HepG2 (cell line): ENCODE measurements around the gene CCDC91. TPM values are rescaled to one million over a fixed set of nuclear protein-coding genes. Genes with fewer than 3 reads are reported as not detected.

Experiments used
- ATAC-seq: fragments of 200-7000 bp; cut with Tn5 transposase; 3 replicates; pipeline ENCODE4 v1.9.1; 2020; ENCODE audit warnings: mild to moderate bottlenecking, moderate library complexity
- BruUV-seq: library from RNA; stranded (reverse); fragments of 400-500 nt; replicated peaks from 2 replicates; lab custom pipeline; 2021; lab: Mats Ljungman, UMichigan
- CTCF ChIA-PET: fragments of 300-600 bp; formaldehyde crosslinking; extraction: SDS; loops from one replicate; lab custom pipeline; 2021; ENCODE audit warnings: low total read pairs, inconsistent platforms, low intra/inter-chr PET ratio; lab: Yijun Ruan, JAX
- POLR2A ChIA-PET: fragments of 350-600 bp; sonication (Branson Sonifier 250); formaldehyde crosslinking; loops from one replicate; lab custom pipeline; 2020; ENCODE audit warnings: antibody characterized with exemption, inconsistent platforms; lab: Yijun Ruan, JAX
- DNase-seq: peaks from one replicate; pipeline ENCODE4 v3.0.0-alpha.2; 2015; ENCODE audit warnings: low spot score
- FAIRE-seq: peaks from 3 replicates; lab custom pipeline; 2011; peaks lifted over from hg19 to GRCh38; lab: Jason Lieb, UNC
- H2AFZ ChIP-seq: one replicate; pipeline ENCODE4 v1.6.1; 2011; ENCODE audit warnings: low read length, inconsistent platforms
- H3K27ac ChIP-seq: fragments of 300-600 bp; 3 replicates; pipeline ENCODE4 v1.8.0; 2011; ENCODE audit warnings: mixed run types, mild to moderate bottlenecking, mixed read lengths, low read length, inconsistent platforms; ENCODE audit not compliant: insufficient read depth; ENCODE audit errors: extremely low read length
- H3K27me3 ChIP-seq, 2 experiments: fragments of 200-600 bp in 1 of 2; 2 replicates in 1 of 2; 3 replicates in 1 of 2; pipeline versions ENCODE4 v1.6.0 to v1.8.0; 2011; ENCODE audit warnings: low read length in 2 of 2, mild to moderate bottlenecking in 2 of 2, moderate library complexity in 2 of 2, inconsistent platforms in 1 of 2; ENCODE audit not compliant: insufficient read depth in 2 of 2, control insufficient read depth in 1 of 2
- H3K36me3 ChIP-seq, 2 experiments: fragments of 200-600 bp in 1 of 2; replicated peaks in 1 of 2; 2 replicates in 1 of 2; 3 replicates in 1 of 2; pipeline versions ENCODE4 v1.5.1 to v1.8.0; 2011; ENCODE audit warnings: low read length in 2 of 2, inconsistent platforms in 1 of 2; ENCODE audit not compliant: insufficient read depth in 2 of 2, control insufficient read depth in 1 of 2
- H3K4me1 ChIP-seq: 2 replicates; pipeline ENCODE4 v1.5.1; 2012; ENCODE audit warnings: low read length, inconsistent platforms; ENCODE audit not compliant: insufficient read depth
- H3K4me2 ChIP-seq: 2 replicates; pipeline ENCODE4 v1.6.0; 2011; ENCODE audit warnings: low read depth, low read length, inconsistent platforms
- H3K4me3 ChIP-seq, 3 experiments: fragments of 200-600 bp in 1 of 3; sonication (generic), shearing (Covaris generic) in 1 of 3; replicated peaks in 1 of 3; 2 replicates each; pipeline ENCODE4 v1.5.1; 2011 to 2016; ENCODE audit warnings: low read length in 3 of 3, inconsistent platforms in 2 of 3, low read depth in 2 of 3, mild to moderate bottlenecking in 2 of 3, control low read depth in 1 of 3, mixed read lengths in 1 of 3; ENCODE audit not compliant: insufficient read depth in 1 of 3
- H3K79me2 ChIP-seq: one replicate; pipeline ENCODE4 v1.6.1; 2011; ENCODE audit warnings: low read length, inconsistent platforms; ENCODE audit not compliant: insufficient read depth
- H3K9ac ChIP-seq: 2 replicates; pipeline ENCODE4 v1.6.0; 2011; ENCODE audit warnings: mild to moderate bottlenecking, low read depth, low read length, inconsistent platforms; ENCODE audit not compliant: insufficient read depth
- H3K9me3 ChIP-seq: 2 replicates; pipeline ENCODE4 v1.5.1; 2012; ENCODE audit warnings: mild to moderate bottlenecking, low read length
- H4K20me1 ChIP-seq: 2 replicates; pipeline ENCODE4 v1.6.0; 2011; ENCODE audit warnings: inconsistent platforms, mild to moderate bottlenecking, low read length, moderate library complexity; ENCODE audit not compliant: insufficient read depth
- E2F2 ChIP-seq: sonication (generic); formaldehyde crosslinking; IDR thresholded peaks from 2 replicates; pipeline ENCODE4 v1.4.0; 2020; ENCODE audit warnings: missing genetic modification reagents, borderline replicate concordance
- EHMT2 ChIP-seq: fragments of 200-600 bp; sonication (generic); IDR thresholded peaks from 2 replicates; pipeline ENCODE4 v1.7.0; 2017; ENCODE audit warnings: antibody characterized with exemption, low read depth, low read length, borderline replicate concordance
- ETV6 ChIP-seq: sonication (generic); formaldehyde crosslinking; conservative IDR thresholded peaks from 2 replicates; pipeline ENCODE4 v1.4.0; 2020; ENCODE audit warnings: missing genetic modification reagents
- HMG20A ChIP-seq: IDR thresholded peaks from 2 replicates; pipeline ENCODE4 v1.6.1; 2016; ENCODE audit warnings: borderline replicate concordance
- KLF16 ChIP-seq, 2 experiments: sonication (generic) in 1 of 2; formaldehyde crosslinking in 1 of 2; IDR thresholded peaks; 2 replicates each; pipeline versions ENCODE4 v1.6.1 to v1.8.0; 2016 to 2023; ENCODE audit warnings: missing genetic modification reagents in 2 of 2, missing compliant biosample characterization in 1 of 2
- LCORL ChIP-seq, 2 experiments: fragments of 450-650 bp in 1 of 2; sonication (generic) in 1 of 2; formaldehyde crosslinking in 1 of 2; IDR thresholded peaks; 2 replicates each; pipeline versions ENCODE4 v1.5.0 to v1.6.1; 2017 to 2020; ENCODE audit warnings: antibody characterized with exemption in 1 of 2, missing genetic modification reagents in 1 of 2
- MAFG ChIP-seq: sonication (generic); formaldehyde crosslinking; IDR thresholded peaks from 2 replicates; pipeline ENCODE4 v1.5.1; 2020; ENCODE audit warnings: mild to moderate bottlenecking, missing genetic modification reagents
- MLX ChIP-seq: IDR thresholded peaks from 2 replicates; pipeline ENCODE4 v1.6.1; 2016
- PLRG1 ChIP-seq: fragments of 450-650 bp; conservative IDR thresholded peaks from 2 replicates; pipeline ENCODE4 v1.6.1; 2016
- SRSF4 ChIP-seq: fragments of 200-400 bp; formaldehyde crosslinking; IDR thresholded peaks from one replicate; pipeline ENCODE4 v1.6.1; 2018; ENCODE audit warnings: mild to moderate bottlenecking, low read depth, low read length, moderate library complexity; ENCODE audit not compliant: poor library complexity, severe bottlenecking
- TBL1XR1 ChIP-seq: fragments of 150-350 bp; IDR thresholded peaks from 2 replicates; pipeline ENCODE4 v1.6.1; 2014; ENCODE audit warnings: borderline replicate concordance, low read length; ENCODE audit not compliant: partially characterized antibody
- TEF ChIP-seq: sonication (generic); formaldehyde crosslinking; IDR thresholded peaks from 2 replicates; pipeline ENCODE4 v1.5.0; 2020; ENCODE audit warnings: missing genetic modification reagents
- TSC22D2 ChIP-seq: sonication (generic); formaldehyde crosslinking; IDR thresholded peaks from 2 replicates; pipeline ENCODE4 v1.5.1; 2020; ENCODE audit warnings: missing genetic modification reagents, mild to moderate bottlenecking, borderline replicate concordance
- ZFP1 ChIP-seq: IDR thresholded peaks from 2 replicates; pipeline ENCODE4 v1.6.1; 2016
- ZFP36L1 ChIP-seq: sonication (generic); formaldehyde crosslinking; IDR thresholded peaks from 2 replicates; pipeline ENCODE4 v1.8.0; 2022; ENCODE audit warnings: mild to moderate bottlenecking, missing genetic modification reagents, moderate library complexity
- ZNF251 ChIP-seq: sonication (generic); formaldehyde crosslinking; IDR thresholded peaks from 2 replicates; pipeline ENCODE4 v1.9.0; 2021; ENCODE audit warnings: mild to moderate bottlenecking, missing genetic modification reagents
- ZNF639 ChIP-seq: conservative IDR thresholded peaks from 2 replicates; pipeline ENCODE4 v1.6.1; 2018; ENCODE audit warnings: missing genetic modification reagents
- WGBS: methylation state at CpG from one replicate; pipeline ENCODE4 v1.1.6; 2017; ENCODE audit warnings: low lambda C conversion rate; 5-methylcytosine and 5-hydroxymethylcytosine counted together
- in situ Hi-C: cut with HindIII; loops from 2 replicates; pipeline ENCODE4 v1.10.0; 2017; ENCODE audit warnings: low pct_unique_long_range_greater_than_20kb; ENCODE audit not compliant: extremely low pct_ligation_motif_present
- intact Hi-C: fragments of 100-400 bp; cut with micrococcal nuclease; formaldehyde crosslinking; loops from one replicate; pipeline ENCODE4 v1.10.0; 2022; ENCODE audit not compliant: unreplicated experiment
- polyA plus RNA-seq, 8 experiments: library from polyadenylated mRNA; depleted of rRNA in 3 of 8; stranded (reverse) in 7 of 8; unstranded in 1 of 8; fragments of >200 nt; fragmentation: Illumina TruSeq in 4 of 8; extraction: Trizol in 4 of 8; gene quantifications; 2 replicates each; pipeline versions ENCODE4 v1.2.1 to v1.2.3, GENCODE V29; 2011 to 2016; ENCODE audit warnings: low read depth in 4 of 8, missing spikeins in 1 of 8, mixed read lengths in 1 of 8; ENCODE audit not compliant: insufficient read depth in 1 of 8
- total RNA-seq, 5 experiments: library from RNA; depleted of rRNA; stranded (reverse); fragments of >200 nt; fragmentation: Illumina TruSeq; extraction: Trizol; gene quantifications; 2 replicates each; pipeline ENCODE4 v1.2.3, GENCODE V29; 2016; ENCODE audit warnings: low read depth in 1 of 5

The CCDC91 gene
- total and polyA plus RNA-seq, 2 of the 13 experiments (the other 11 are each of a cell fraction or from before 2014, with no cell fraction given), result 9.8 to 15.8 TPM

GRCh38 chr12:28316049-28316448, 125.8 kb downstream of the CCDC91 start:
- TF ChIP-seq KLF16 (CRISPR knock-in tag; IDR thresholded peaks at IDR 0.05) (no peak), ETV6 (CRISPR knock-in tag) (no peak), ZFP36L1 (CRISPR knock-in tag) (no peak), LCORL (IDR thresholded peaks at IDR 0.05) (no peak), LCORL (CRISPR knock-in tag; IDR thresholded peaks at IDR 0.05) (no peak)
- H3K27ac ChIP-seq, result no peak overlapping the region
- H3K9ac ChIP-seq, result no peak overlapping the region
- H3K4me3 ChIP-seq, result no peak overlapping the region
- H3K4me2 ChIP-seq, result no peak overlapping the region
- FAIRE-seq (no peak), ATAC-seq (no peak), DNase-seq (no peak)
- no peak overlapping the region for H2AFZ ChIP-seq
- H3K36me3 ChIP-seq, result no peaks in the 10 kb centered on the region
- H3K9me3 ChIP-seq, result peaks cover 5% of the 10 kb centered on the region; the same call in 1 of the 2 replicates
- ChIA-PET CTCF (no interaction called here), POLR2A (no interaction called here)
- in situ Hi-C loops (no loop called here), intact Hi-C loops (no loop called here)
- no peaks in the 10 kb centered on the region for H3K27me3 ChIP-seq
- no TSS peak for BruUV-seq
- peaks cover 9% of the 10 kb centered on the region for H3K4me1 ChIP-seq
- no peaks in the 10 kb centered on the region for H3K79me2 ChIP-seq
- H4K20me1 ChIP-seq, result no peaks in the 10 kb centered on the region

- in situ Hi-C loops, result no loop called here
- no peak overlapping the region for H3K4me3 ChIP-seq
- H3K9ac ChIP-seq, result no peak overlapping the region
- no TSS peak for BruUV-seq
- no peak overlapping the region for H3K27ac ChIP-seq
- no peaks in the 10 kb centered on the region for H4K20me1 ChIP-seq
- no peak overlapping the region for H3K4me2 ChIP-seq
- H2AFZ ChIP-seq, result no peak overlapping the region
- intact Hi-C loops, result no loop called here
- no peaks in the 10 kb centered on the region for H3K27me3 ChIP-seq
- no peak for DNase-seq
- no peaks in the 10 kb centered on the region for H3K36me3 ChIP-seq
- no peak for FAIRE-seq
- no peaks in the 10 kb centered on the region for H3K79me2 ChIP-seq
- 65% methylated on average over 3 of the region's 3 CpGs for WGBS
- ATAC-seq, result no peak
- H3K4me1 ChIP-seq, result peaks cover 9% of the 10 kb centered on the region
- POLR2A ChIA-PET, result no interaction called here
- H3K9me3 ChIP-seq, result peaks cover 5% of the 10 kb centered on the region; the same call in 1 of the 2 replicates
- CTCF ChIA-PET, result no interaction called here
- TF ChIP-seq E2F2 (CRISPR knock-in tag) (no peak), ZFP1 (CRISPR knock-in tag) (no peak), ZNF639 (no peak), PLRG1 (no peak), TBL1XR1 (no peak), ZNF251 (CRISPR knock-in tag) (no peak), MAFG (no peak), TSC22D2 (no peak), EHMT2 (no peak), MLX (CRISPR knock-in tag) (no peak), TEF (CRISPR knock-in tag) (no peak), SRSF4 (no peak), HMG20A (CRISPR knock-in tag) (no peak)
Observed at GRCh38 chr12:28318273-28318672, 128.0 kb downstream of the CCDC91 start.
